HG03280 (cell line): ENCODE measurements around the gene TMBIM6.
"Not testable (repeated sequence)": the region's sequence is repeated elsewhere in the genome, so short reads cannot be mapped to it uniquely, and the experiment has no call there.

ENCODE experiments used
- ATAC-seq: cut with Tn5 transposase; IDR thresholded peaks from one replicate; pipeline ENCODE4 v1.9.1; 2021; ENCODE audit warnings: mild to moderate bottlenecking, moderate library complexity; ENCODE audit not compliant: unreplicated experiment

Gene TMBIM6

DNA sequence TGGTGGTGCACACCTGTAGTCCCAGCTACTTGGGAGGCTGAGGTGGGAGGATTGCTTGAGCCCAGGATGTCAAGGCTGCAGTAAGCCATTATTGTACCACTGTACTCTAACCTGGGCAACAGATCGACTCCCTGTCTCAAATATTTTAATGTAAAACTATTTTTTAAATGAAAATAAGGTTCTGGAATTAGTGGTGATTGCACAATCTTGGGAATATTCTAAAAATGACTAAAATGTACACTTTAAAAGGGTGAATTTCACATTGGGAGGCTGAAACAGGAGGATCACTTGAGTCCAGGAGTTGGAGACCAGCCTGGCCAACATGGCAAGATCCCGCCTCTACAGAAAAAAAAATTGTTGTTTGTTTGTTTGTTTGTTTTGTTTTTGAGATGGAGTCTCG is 12.9 kb upstream of the TMBIM6 start:
- ATAC-seq, result no peak

- ATAC-seq, result no peak
Measured at GRCh38 chr12:49730050-49730449, 11.3 kb upstream of the TMBIM6 start.

DNA sequence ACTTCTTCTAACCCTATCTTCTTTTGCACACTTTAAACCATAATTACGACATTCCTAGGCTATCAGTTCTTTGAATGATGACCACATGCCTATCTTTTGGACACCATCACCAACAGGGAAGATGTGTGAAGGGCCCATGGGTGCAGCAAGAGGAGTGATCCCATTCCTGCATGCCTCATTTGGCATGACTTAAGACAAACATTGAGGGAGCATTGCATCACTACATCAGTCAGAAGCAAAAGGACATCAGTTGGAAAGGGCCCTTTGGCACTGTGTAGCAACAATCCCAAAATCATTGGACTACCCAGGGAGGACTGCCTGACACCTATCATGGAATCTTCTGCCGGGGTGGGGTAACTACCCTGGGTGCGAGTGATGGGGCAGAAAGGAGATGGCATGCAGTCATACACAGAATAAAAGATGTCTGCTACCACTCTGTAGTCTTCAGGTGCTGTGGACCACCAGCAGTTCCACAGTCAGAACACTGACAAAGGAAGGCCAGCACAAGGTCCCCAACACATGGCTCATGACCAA is 10.7 kb upstream of the TMBIM6 start:
- ATAC-seq, result no peak

DNA sequence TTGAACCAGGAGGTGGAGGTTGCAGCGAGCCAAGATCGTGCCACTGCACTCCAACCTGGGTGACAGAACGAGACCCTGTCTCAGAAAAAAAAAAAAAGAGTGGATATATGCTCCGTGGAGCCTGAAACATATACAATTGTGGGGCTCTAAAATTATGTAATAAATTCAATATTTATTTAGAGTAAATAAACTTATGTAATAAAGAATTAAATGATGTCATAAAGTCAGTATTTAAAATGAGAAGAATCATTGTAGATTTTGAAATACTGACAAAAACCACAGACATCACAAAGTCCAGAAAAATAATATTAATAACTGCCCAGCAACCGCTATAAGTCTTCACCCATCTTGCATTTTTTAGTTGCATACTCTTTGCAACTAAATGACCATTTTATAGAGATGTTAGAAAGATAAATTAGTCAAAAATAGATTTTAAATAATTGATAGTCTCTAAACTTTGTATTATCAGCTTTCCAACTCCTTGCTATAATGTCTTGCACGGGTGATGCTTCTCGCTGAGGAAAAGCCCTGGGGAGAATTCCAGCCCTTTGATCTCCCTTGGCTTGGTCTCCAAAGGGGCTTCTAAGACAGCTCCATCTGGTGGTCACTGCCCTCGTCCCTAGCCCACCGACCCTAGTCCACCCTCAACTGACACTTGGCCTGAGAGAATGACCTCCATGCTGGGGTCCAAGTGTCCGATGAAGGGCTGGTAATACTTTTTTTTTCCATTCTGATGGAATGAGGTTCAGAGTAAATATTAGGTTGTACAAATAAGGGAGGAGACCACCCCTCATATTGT is 7.9 kb upstream of the TMBIM6 start:
- ATAC-seq, result no peak

- not testable (repeated sequence) for ATAC-seq
Measured at GRCh38 chr12:49734900-49735299, 6.5 kb upstream of the TMBIM6 start.

DNA sequence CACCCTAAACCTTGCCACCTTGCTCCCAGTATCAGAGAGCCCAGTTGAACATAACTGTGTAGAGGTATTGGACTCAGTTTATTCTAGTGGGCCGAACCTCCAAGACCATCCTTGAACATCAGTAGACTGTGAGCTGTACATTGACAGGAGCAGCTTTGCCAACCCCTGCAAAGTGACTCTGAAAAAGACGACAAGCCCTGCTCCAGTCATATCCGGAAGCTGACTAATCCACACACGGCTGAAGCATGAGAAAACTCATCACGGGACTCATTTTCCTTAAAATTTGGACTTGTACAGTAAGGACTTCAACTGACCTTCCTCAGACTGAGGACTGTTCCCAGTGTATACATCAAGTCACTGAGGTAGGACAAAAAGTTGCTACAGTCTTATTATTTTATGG is 2.6 kb upstream of the TMBIM6 start:
- ATAC-seq, result not testable (repeated sequence)

- not testable (repeated sequence) for ATAC-seq
Measured at GRCh38 chr12:49740277-49740676, 1.1 kb upstream of the TMBIM6 start.

DNA sequence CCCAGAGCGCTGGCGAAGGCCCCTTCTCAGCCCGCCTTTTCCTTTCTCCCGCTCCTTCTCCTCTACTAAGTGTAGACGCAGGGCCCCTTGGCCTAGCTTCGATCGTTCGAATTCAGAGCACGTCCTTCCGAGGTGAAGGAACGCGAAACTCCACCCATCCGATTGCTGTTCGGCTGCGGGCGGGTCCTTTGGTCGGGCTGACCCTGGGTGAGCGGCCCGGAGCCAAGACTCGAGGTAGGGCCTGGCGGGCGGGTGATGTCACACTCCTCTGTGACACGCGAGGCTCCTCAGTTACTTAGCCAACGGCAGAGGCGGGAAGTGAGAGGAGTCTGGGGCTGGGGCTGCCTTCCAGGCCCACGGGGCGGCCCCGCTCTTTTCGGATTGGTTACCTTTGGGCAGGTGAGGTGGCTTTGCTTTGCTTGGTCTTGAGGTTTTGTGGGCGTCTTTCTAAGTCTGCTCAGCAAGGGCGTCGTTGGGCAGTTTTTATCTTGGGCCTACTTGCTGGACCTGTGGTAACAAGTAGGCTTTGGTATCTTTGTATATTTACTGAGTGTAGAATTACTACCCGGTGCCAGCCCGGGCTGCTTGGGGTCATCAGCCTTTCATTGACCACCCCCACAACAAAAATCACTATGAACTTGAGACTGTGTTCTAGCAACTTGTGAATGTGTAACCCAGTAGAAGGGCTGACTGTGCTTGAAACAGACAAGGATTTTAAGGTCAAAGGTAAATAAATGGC is 694 bp downstream of the TMBIM6 start:
- ATAC-seq, result peak; percentile 53

GRCh38 chr12:49744363-49744885 is 3.1 kb downstream of the TMBIM6 start:
- ATAC-seq, result no peak

- no peak for ATAC-seq
Measured at GRCh38 chr12:49748306-49748705, 6.9 kb downstream of the TMBIM6 start.

- no peak for ATAC-seq
Measured at GRCh38 chr12:49748800-49749199, 7.4 kb downstream of the TMBIM6 start.

GRCh38 chr12:49750027-49750995 is 9.0 kb downstream of the TMBIM6 start:
- ATAC-seq, result peak; percentile 52

GRCh38 chr12:49750996-49751393 is 9.6 kb downstream of the TMBIM6 start:
- no peak for ATAC-seq

DNA sequence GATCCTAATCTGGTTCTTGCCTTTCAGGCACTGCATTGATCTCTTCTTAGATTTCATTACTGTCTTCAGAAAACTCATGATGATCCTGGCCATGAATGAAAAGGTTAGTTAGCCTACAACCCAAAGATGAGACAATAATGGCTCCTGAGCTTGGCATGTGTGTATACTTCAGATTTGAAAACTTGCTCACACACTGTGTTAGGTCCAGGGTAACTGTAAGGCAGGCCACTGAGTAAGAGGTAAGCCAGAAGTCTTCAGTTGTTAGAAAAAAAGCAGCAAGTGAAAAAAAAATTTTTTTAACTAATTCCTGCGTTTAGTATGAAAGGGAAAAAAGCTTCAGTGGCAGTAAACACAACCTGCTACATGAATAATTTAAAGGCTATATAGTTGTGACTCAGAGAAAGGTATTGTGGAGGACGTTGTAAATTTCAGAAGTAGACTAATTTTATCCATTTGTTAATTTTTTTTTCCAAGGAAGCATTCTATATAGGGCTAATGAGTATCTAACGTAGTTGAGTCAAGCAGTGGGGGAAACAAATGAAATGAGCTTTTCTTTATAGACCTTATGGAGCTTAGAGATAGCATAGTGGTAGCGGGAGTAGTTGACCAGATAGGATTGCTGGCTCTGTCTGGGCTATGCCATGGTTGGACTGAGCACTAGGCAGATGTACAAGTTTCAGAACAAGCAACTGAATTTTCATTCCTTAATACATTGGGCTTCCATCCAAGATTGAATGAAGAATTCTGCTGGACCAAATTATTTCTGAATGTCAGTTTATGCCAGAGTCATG is 20.5 kb downstream of the TMBIM6 start:
- ATAC-seq, result no peak

- ATAC-seq, result no peak
Measured at GRCh38 chr12:49762468-49762847, 21.1 kb downstream of the TMBIM6 start.

- ATAC-seq, result peak; percentile 52
Measured at GRCh38 chr12:49763006-49763591, 21.7 kb downstream of the TMBIM6 start.

DNA sequence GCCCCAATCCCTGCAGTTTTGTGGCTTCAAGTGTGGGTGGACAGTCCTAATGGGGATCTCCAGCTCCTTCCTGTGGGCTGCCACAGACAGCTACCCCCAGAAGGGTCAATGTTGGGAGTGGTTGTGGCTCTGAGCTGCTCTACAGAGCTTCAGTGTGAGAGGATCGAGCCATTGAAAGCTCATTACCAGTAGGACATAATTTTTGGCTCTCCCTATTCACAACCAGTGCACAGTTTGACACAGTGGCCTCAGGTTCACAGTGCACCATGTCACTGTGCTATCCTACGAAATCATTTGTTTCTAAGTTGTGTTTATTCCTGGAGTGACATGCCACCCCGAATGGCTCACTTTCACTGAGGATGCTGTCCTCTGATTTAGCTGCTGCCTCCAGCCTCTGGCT is 22.8 kb downstream of the TMBIM6 start:
- ATAC-seq, result no peak

- ATAC-seq, result no peak
Measured at GRCh38 chr12:49766115-49766455, 24.7 kb downstream of the TMBIM6 start.

DNA sequence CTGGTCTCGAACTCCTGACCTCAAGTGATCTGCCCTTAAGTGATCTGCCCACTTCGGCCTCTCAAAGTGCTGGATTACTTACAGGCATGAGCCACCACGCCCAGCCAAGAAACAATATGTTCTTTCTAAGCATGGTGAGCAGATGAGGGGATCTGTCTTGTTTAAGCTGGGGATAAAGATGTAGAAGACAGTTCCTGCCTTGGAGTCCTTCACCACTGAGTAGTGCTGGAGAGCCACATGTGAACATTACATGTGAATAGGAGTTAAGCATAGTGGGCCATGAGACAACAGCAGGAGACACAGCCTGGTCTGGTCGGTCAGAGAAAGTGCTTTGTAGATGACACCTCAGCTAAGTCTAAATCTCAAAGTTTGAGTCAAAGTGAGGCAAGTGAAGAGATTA is 26.0 kb downstream of the TMBIM6 start:
- no peak for ATAC-seq

GRCh38 chr12:49773102-49773501 is 31.7 kb downstream of the TMBIM6 start:
- not testable (repeated sequence) for ATAC-seq
